Ishikawa (cell line): ENCODE data around the gene NKAP.

Source experiments
- CEBPB ChIP-seq: IDR thresholded peaks from 2 replicates; pipeline ENCODE4 v1.6.1; 2012
- CREB1 ChIP-seq: IDR thresholded peaks from 2 replicates; pipeline ENCODE4 v1.6.1; 2012; ENCODE audit warnings: low read depth
- EGR1 ChIP-seq: IDR thresholded peaks from 2 replicates; pipeline ENCODE4 v1.6.1; 2012
- EP300 ChIP-seq: IDR thresholded peaks from 2 replicates; pipeline ENCODE4 v1.6.1; 2012; ENCODE audit warnings: borderline replicate concordance
- FOXM1 ChIP-seq: IDR thresholded peaks from 2 replicates; pipeline ENCODE4 v1.6.1; 2012; ENCODE audit warnings: low read depth, borderline replicate concordance
- NFIC ChIP-seq: IDR thresholded peaks from 2 replicates; pipeline ENCODE4 v1.6.1; 2012
- RAD21 ChIP-seq: IDR thresholded peaks from 2 replicates; pipeline ENCODE4 v1.6.1; 2012; ENCODE audit warnings: low read depth
- TAF1 ChIP-seq: IDR thresholded peaks from 2 replicates; pipeline ENCODE4 v1.6.1; 2012; ENCODE audit warnings: low read depth, mild to moderate bottlenecking
- TCF12 ChIP-seq: IDR thresholded peaks from 2 replicates; pipeline ENCODE4 v1.6.1; 2012; ENCODE audit warnings: low read depth
- TEAD4 ChIP-seq: IDR thresholded peaks from 2 replicates; pipeline ENCODE4 v1.6.1; 2012
- YY1 ChIP-seq: IDR thresholded peaks from 2 replicates; pipeline ENCODE4 v1.6.1; 2012; ENCODE audit warnings: low read depth
- ZBTB7A ChIP-seq: IDR thresholded peaks from 2 replicates; pipeline ENCODE4 v1.6.1; 2012; ENCODE audit warnings: low read depth
- TF ChIP-seq, protein P1 (sequence below): IDR thresholded peaks from 2 replicates; pipeline ENCODE4 v1.6.1; 2012
- TF ChIP-seq, protein P2 (sequence below): IDR thresholded peaks from 2 replicates; pipeline ENCODE4 v1.6.1; 2012; ENCODE audit warnings: low read depth, mild to moderate bottlenecking
- TF ChIP-seq, protein P3 (sequence below): IDR thresholded peaks from 2 replicates; pipeline ENCODE4 v1.6.1; 2012

The NKAP gene

DNA sequence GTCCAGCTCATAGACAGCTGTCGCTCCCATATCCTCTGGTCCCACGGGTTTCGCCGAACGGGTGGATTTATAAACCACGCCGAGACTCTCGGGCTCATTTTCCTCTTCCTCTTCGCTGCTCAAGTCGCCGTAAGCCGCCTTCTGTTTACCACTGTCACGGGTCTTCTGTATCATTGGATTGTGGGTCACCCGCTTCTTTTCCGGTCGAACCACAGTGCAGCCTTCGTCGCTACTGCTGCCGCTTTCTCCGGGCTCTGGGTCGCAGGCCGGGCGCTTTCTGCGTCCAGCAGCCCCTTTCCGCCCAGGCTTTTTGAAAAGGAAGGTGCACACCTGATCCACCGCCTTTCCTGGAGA lies 72.3 kb downstream of the NKAP start:
- TF ChIP-seq NFIC (no peak), TAF1 (no peak), RAD21 (no peak), TCF12 (no peak), FOXM1 (no peak), CEBPB (no peak), YY1 (no peak), CREB1 (no peak), EGR1 (no peak), TEAD4 (no peak), ZBTB7A (no peak), EP300 (no peak)
- TF ChIP-seq, protein P1, sequence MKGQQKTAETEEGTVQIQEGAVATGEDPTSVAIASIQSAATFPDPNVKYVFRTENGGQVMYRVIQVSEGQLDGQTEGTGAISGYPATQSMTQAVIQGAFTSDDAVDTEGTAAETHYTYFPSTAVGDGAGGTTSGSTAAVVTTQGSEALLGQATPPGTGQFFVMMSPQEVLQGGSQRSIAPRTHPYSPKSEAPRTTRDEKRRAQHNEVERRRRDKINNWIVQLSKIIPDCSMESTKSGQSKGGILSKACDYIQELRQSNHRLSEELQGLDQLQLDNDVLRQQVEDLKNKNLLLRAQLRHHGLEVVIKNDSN, result no peak
- TF ChIP-seq, protein P2, sequence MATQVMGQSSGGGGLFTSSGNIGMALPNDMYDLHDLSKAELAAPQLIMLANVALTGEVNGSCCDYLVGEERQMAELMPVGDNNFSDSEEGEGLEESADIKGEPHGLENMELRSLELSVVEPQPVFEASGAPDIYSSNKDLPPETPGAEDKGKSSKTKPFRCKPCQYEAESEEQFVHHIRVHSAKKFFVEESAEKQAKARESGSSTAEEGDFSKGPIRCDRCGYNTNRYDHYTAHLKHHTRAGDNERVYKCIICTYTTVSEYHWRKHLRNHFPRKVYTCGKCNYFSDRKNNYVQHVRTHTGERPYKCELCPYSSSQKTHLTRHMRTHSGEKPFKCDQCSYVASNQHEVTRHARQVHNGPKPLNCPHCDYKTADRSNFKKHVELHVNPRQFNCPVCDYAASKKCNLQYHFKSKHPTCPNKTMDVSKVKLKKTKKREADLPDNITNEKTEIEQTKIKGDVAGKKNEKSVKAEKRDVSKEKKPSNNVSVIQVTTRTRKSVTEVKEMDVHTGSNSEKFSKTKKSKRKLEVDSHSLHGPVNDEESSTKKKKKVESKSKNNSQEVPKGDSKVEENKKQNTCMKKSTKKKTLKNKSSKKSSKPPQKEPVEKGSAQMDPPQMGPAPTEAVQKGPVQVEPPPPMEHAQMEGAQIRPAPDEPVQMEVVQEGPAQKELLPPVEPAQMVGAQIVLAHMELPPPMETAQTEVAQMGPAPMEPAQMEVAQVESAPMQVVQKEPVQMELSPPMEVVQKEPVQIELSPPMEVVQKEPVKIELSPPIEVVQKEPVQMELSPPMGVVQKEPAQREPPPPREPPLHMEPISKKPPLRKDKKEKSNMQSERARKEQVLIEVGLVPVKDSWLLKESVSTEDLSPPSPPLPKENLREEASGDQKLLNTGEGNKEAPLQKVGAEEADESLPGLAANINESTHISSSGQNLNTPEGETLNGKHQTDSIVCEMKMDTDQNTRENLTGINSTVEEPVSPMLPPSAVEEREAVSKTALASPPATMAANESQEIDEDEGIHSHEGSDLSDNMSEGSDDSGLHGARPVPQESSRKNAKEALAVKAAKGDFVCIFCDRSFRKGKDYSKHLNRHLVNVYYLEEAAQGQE, result no peak
- TF ChIP-seq, protein P3, sequence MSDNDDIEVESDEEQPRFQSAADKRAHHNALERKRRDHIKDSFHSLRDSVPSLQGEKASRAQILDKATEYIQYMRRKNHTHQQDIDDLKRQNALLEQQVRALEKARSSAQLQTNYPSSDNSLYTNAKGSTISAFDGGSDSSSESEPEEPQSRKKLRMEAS, result no peak
